ENCODE results near the gene AATK.

GRCh38 chr17:81161536-81161935 lies 4.5 kb downstream of the AATK start:
- no peak for TF ChIP-seq POLR2A (IDR thresholded peaks at IDR 0.05; ENCODE audit: low read depth, low read length)
- TF ChIP-seq CTCF (IDR thresholded peaks at IDR 0.05 in 2 of 3, conservative IDR thresholded peaks at IDR 0.05 in 1 of 3; ENCODE audit: control insufficient read depth in 2 of 3, extremely low read depth in 1 of 3, insufficient read depth in 1 of 3, low read depth in 3 of 3, low read length in 3 of 3): no peak
- no peak for TF ChIP-seq ETV6 (conservative IDR thresholded peaks at IDR 0.05 in 1 of 2, IDR thresholded peaks at IDR 0.05 in 1 of 2; ENCODE audit: borderline replicate concordance in 1 of 2, low read depth in 1 of 2)
- no peak for TF ChIP-seq REST (IDR thresholded peaks at IDR 0.05; ENCODE audit: low read depth, low read length)
- TF ChIP-seq SRF (IDR thresholded peaks at IDR 0.05; ENCODE audit: low read depth in 2 of 2, low read length in 2 of 2): no peak
- no peak for TF ChIP-seq SUZ12 (IDR thresholded peaks at IDR 0.05; ENCODE audit: unreplicated experiment)
- TF ChIP-seq HCFC1 (IDR thresholded peaks at IDR 0.05; ENCODE audit: low read length): no peak
- TF ChIP-seq MLLT1 (IDR thresholded peaks at IDR 0.05): no peak
- TF ChIP-seq GABPA (IDR thresholded peaks at IDR 0.05; ENCODE audit: low read depth): no peak

Measured in GM12878 (cell line).